ENCODE data around the gene PVR.
"Not testable (repeated sequence)": the region's sequence is repeated elsewhere in the genome, so short reads cannot be mapped to it uniquely, and the experiment has no call there.

PVR gene, protein sequence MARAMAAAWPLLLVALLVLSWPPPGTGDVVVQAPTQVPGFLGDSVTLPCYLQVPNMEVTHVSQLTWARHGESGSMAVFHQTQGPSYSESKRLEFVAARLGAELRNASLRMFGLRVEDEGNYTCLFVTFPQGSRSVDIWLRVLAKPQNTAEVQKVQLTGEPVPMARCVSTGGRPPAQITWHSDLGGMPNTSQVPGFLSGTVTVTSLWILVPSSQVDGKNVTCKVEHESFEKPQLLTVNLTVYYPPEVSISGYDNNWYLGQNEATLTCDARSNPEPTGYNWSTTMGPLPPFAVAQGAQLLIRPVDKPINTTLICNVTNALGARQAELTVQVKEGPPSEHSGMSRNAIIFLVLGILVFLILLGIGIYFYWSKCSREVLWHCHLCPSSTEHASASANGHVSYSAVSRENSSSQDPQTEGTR

DNA sequence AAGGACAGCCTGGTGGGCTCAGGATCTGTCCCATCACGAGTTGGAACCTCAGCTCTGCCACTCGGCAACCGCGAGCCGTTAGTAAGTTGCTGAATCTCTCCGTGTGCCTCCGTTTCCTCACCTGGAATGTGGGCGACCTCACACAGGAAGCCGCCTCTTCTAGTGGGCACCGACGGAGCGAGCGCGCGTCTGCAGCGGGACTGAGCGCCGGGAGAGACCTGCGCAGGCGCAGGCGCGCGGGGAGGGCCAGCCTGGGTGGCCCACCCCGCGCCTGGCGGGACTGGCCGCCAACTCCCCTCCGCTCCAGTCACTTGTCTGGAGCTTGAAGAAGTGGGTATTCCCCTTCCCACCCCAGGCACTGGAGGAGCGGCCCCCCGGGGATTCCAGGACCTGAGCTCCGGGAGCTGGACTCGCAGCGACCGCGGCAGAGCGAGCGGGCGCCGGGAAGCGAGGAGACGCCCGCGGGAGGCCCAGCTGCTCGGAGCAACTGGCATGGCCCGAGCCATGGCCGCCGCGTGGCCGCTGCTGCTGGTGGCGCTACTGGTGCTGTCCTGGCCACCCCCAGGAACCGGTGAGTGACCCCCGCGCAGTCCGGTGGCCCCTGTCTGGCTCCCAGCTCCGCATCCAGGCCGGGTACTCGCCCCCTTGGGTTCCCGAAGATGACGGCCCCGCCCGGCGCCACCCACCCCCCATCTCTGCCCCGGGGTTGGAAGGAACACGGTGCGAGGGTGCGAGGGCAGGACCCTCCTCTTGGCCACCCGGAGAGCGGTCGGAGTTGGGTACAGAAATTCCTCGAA lies at the start of gene PVR:
PVR (plus strand) TSS at position 306 of the 797 bp plus-strand sequence; CDS start at position 493, 187 bp downstream.
- peak; percentile 2 for DNase-seq

DNA sequence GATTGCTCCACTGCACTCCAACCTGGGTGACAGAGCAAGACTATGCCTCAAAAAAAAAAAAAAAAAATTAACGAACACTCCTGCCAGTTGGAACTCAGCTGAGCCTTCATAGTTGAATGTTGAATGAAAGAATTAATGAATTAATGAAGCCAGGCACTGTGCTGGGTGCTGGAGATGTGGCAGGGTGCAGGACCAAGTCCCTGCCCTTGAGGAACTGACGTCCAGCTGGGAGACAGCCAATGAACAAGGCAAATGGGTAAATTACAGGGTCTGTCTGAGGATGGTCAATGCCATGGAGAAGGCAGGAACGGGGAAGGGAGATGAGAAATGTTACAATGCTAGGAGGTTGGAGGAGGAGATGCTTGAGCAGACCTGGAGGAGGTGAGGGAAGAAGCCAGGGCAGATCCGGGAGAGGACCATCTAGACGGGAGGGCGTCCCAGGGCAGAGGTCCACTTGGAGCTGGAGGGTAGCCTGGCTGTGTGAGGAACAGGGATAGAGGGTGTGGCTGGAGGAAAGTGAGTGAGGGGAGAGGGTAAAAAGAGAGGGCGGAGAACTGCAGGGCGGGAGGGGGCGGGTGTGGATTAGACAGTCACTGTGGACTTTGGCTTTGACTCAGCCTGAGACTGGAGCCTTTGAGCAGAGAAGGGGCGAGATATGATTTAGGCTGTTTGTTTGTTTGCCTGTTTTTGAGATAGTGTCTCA lies 47.1 kb upstream of the PVR start:
- no peak for DNase-seq

DNA sequence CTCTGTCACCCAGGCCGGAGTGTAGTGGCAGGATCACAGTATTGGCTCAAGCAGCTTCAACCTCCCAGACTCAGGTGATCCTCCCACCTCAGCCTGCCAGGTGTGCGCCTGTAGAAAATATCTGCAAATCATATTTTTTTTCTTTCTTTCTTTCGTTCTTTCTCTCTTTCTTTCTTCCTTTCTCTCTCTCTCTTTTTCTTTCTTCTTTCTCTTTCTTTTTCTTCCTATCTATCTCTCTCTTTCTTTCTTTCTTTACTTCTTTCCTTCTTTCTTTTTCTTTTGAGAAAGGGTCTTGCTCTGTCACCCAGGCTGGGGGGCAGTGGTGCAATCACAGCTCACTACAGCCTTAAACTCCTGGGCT lies 46.6 kb upstream of the PVR start:
- no peak for DNase-seq

DNA sequence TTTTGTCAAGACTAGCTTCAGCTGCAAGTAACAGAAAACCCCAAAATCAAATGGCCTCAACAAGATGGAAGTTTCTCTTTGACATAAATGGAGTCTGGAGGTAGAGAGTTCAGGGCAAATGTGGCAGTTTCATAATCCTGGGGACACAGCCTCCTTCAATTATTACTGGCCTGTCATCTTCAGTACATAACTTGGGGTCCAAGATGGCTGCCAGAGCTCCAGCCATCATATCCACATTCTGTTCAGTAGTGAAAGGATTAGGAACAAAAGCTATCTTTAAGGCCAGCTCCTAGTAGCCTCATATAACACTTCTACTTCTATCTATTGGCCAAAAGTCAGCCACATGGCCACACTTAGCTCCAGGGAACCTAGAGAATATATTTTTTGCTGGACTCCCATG lies 45.4 kb upstream of the PVR start:
- no peak for DNase-seq

DNA sequence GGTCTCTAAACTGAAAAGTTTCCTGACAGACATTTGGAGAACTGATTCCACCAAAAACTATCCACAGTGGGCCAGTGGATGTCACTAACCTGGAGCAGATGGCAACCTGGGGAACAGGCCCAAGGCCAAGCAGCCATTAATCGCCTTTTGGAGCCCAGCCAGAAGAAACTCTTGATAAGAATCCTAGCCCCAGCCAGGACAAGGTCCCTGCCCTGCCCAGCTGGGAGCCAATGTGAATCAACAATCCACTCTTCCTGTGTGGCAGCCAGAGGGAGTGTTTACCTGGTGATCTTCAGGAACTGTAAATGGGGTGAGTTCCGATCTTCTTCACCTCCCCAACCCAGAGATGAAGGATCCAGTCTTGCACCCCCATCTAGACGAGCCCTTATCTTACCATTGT lies 44.8 kb upstream of the PVR start:
- no peak for DNase-seq

DNA sequence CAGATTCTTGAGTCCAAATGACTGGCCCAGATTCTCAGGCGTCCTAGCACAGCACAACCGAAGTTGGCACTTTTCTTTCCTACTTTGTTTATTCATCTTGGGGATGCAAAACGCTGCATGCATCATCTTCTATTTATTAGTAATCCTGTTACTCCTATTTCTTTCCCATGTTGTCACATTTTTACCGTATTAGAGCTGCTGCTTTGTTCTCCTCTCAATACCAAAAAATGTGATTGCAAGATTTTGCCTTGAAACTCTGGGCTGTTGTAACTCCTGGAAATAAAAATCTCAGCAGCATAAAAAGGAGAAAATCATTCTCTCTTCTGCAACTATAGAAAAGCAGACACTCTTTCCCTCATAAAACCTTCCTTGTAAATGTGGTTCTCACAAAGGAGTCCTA lies 43.2 kb upstream of the PVR start:
- no peak for DNase-seq

DNA sequence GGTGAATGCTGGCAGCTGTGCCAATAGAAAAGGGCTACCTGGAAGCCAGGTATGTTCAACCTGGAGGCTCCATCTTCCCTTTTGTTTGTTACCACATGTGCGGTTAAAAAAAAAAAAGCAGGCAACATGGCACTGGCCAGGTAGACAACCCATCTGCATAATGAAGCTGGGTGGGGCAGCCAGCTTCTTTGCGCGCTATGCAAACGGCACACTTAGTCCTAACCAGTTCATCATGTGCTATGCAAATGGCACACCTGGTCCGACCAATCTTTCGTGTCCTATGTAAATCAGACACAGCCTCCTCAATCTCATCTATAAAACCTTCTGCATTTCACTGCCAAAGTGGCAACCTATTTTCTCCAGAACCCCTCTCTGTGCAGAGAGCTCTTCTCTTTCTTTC lies 41.6 kb upstream of the PVR start:
- DNase-seq = no peak

DNA sequence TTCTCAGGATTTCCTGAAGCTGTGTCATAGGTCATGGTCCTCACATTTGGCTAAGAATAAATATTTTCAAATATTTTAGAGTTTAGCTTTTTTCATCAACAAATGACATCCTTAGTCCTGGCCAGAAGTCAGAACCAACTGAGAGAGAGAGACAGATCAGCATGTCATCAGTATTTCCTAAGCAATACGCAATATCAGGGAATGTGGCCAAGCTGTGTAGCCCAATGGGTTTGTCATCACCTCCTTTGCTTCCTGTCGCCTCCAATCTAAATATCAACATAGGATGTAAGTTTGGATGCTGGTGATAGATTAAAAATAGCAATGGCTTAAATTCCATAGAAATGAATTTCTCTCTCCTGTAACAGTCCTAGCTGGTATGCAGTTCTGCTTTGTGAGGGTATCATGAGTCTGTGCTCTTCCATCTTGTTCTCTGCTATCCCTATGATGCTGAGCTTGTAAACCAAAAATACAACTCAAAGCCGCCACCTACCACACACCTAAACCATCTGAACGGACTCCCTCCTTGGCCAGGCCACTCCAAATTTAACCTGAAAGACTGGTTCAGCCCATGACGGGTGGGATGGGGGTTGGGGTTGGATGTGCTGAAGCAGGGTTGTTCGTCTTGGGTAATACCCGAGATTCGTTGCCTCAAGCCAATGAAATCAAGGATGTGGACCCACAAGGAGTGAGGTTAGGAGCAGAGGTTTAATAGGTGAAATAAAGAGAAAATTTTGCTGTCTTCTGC lies 40.3 kb upstream of the PVR start:
- no peak for DNase-seq

DNA sequence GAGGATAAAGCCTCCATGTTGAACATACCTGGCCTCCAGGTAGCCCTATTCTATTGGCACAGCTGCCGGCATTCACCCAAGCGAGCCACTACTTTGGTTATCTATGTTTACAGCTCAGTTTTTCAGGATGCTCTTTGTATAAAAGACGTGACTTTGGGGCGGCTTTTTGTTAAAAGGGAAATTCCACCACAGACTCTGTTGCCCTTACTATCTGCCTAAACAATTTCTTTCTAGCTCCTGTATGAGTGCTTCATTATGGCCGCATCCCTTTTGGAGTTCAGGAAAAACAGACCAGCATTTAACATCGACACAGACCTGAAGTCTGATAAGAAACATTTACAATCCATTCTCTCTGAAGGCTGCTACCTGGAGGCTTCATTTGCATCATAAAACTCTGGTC lies 39.5 kb upstream of the PVR start:
- no peak for DNase-seq

DNA sequence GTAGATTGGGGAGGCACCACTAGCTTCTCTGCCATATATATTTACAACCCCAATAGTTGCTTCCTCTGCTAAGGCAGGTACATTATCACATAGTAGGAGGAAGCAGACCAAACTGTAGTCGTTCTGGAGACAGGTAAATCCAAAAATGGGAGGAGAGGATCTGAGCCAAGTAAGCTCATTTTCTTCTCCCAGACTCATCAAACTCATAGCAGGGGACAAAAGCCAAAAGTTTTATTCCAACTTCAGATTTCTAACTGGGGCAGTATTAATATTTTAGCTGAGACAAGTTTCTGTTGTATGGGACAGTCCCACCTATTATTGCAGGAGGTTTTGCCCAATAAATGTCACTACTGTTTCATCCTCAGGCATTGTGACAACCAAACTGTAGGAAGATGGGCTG lies 38.2 kb upstream of the PVR start:
- DNase-seq = no peak

DNA sequence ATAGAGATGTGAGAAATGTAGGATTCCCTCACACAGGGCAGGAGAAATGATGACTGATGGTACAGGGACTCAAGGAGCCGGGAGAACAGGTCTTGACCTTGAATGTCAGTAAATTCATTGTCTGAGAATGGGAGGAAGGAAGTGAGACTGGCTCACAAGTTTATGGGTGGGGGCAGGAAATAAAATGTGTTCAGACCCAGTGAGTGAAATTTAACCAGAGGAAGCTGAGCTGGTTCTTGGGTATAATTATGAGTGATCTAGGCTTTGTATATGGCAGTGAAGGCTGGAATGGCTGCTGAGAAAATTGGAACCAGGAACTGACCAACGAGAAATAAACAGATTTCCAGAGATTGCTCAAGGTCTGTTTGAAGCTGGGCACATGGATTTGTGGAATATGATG lies 36.7 kb upstream of the PVR start:
- no peak for DNase-seq

DNA sequence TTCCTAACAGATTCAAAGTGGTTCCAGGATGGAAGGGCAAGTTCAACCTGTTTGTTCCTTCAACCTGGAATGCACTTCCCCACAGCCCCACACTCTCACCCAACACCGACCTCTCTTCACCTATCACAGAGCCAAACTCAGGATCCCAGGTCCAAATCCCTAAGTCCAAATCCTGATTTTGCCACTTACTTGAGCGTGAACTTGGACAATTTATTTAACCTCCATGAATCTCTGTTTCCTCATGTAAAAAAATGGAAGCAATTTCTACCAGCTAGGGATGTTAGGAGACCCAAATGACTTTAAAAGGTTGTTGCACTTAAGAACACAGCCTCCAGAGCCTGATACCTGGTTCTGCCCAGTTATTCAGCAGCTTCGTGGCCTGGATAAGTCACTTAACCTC lies 35.8 kb upstream of the PVR start:
- DNase-seq = no peak

DNA sequence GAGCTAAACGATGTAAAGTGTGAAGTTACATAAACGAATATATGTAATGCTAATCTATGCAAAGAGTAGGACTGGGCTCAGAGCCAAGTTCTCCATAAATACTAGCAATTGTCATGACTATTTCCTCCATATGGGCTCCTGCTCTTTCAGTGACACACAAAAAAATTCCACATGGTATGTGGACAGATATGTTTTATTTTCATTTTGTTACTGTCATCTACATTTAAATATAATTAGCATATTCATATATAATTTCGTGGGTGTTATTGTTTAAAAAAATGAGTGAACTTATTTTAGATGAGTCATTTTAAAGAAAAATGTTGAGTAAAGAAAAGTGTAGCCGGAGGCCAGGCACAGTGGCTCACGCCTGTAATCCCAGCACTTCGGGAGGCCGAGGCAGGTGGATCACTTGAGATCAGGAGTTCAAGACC lies 35.3 kb upstream of the PVR start:
- DNase-seq = peak; percentile 26

DNA sequence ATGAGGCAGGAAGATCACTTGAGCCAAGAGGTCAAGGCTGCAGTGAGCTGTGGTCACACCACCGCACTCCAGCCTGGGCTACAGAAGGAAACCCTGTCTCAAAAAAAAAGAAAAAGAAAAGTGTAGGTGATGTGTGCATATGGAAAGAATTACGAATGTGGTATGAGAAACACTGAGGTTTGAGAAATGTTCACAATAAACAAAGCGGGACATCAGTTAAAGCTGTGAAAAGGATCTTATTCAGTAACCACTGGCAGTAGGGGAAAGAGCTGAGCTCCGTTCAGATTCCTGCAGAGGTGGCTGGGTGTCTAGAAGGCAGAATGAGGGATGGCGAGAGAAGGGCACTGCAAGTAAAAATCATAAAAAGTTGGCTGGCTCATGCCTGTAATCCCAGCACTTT lies 34.5 kb upstream of the PVR start:
- no peak for DNase-seq

DNA sequence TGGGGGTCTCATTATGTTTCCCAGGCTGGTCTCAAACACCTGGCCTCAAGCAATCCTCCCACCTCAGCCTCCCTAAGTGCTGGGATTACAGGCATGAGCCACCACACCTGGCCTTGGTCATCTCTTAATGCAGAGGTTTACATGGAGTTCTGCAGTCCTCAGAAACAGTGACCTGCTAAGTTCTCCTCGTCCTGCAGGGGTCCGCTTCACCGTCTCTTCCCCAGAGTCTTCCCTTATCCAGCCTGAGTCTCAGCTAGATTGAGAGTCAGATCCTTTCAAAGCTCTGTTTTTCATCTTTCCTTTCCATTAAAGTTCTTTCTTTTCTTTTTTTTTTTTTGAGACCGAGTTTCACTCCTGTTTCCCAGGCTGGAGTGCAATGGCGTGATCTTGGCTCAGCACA lies 33.2 kb upstream of the PVR start:
- not testable (repeated sequence) for DNase-seq

DNA sequence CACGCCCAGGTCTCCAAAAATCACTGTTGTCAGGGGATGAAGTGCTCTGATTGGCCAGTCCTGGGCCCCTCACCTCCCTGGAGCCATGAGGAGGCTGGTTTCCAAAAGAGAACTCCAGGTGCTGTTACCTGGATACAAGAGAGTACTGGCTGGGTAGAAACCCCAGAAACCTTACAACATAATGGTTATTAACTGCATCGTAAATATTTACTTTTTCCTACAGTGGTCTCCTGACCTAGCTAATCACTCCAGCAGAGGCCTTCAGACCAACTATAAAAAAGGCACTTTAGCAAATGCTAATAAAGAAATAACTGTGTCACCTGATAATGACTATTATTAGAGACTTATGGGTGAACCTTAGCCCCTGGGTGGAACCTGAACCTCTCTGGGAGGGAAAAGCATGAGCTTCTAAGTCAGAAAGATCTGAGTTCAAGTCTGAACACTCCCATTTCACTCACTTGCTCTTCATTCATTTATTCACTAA lies 31.9 kb upstream of the PVR start:
- DNase-seq = peak; percentile 95

DNA sequence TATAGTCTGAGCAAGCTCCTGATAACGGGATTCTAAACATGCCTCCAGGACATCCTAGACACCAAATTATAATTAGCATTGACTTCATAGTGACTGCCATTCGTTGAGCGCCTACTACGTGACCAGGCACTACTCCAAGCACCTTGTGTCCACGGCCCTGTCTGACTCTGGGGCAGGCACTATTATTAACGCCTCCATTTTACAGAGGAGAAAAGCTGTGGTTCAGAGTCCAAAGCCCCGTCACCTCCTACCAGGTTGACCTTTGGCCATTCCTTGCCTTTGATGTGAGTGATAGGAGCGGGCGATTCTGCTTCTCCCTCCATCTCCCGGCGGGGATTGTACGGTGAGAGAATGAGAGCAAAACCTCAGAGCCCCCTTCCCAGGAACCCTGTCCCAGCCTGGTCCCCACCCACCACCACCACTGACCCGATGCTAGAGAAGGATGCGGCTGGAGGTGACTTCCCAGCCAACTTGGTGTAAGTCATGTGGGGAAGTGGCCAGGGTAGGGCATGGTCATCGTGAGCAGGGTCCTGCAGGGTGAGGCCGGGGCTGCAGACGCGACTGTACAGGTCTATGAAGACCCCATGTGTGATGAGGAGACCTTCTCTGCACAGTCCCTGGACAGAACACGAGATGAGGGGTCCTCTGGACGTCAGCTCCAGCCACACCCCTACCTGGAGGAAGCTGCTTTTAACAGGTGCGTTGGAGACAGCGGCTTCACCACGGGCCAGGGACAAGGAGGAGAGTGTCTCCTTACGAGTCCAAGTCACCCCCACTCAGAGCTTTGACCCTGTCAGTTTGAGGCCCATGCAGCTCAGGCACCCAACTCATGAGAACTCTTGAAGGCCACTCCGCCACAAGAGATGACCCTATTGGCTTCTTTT lies 30.2 kb upstream of the PVR start, which contains the start of gene IGSF23:
IGSF23 (plus strand) TSS at position 269 of the 884 bp plus-strand sequence; CDS start at position 352, 83 bp downstream.
- DNase-seq = no peak

DNA sequence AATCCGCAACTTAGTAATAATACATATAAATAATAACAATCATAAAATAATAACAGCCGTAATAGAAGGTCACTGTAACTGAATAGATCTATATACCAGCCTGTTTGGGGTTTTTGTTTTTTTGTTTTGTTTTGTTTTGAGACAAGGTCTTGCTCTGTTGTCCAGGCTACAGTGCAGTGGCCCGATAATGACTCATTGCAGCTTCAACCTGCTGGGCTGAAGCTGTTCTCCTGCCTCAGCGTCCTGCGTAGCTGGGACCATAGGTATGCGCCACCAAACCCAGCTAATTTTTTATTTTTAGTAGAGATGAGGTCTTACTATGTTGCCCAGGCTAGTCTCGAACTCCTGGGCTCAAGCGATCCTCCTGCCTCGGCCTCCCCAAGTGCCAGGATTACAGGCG lies 29.4 kb upstream of the PVR start:
- DNase-seq = no peak

DNA sequence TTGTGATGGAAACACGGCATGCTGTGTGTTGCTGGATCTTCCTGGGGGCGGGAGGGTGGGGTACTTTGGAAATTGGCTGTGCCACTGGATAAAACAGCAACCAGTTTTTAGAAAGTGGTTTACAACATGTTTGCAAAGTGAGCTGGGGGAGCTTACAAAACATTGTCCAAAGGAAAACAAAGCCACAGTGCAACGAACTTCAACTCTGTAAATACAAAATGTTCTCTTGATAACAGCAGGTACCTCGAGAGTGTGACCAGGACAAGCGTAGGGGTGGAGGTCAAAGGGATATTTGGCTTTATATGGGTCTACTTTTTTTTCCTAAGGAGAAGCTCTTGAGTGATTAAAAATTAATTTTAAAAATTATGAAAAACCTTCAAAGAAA lies 27.9 kb upstream of the PVR start:
- DNase-seq = no peak

DNA sequence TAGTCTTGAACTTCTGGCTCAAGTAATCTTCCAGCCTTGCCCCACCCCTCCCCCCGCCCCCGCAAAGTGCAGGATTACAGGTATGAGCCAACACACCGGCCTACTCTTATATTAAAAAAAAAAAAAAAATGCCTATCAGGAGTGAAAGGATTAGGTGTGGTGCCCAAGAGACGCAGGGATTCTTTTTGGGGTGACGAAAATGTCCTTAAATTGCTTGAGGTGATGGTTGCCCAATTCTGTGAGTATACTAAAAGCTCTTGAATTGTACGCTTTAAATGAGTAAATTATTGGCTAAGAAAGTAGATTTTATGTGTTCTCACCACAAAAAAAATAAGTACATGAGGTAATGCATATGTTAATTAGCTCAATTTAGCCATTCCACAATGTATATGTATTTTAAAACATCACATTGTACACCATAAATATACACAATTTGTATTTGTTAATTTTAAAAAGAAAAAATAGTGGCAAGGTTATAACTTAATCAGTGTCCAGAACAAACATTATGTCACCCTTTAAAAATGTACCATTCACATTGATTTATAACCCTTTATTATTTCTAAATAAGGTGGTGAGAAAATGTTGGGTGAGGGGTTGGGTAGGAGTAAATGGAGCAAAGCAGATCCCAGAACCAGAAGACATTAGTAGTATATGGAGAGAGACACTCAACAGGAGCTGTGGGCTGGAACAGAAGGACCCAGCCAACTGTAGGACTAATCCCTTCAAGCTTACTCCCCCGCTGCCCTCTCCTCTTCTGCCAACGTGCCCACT lies 26.4 kb upstream of the PVR start:
- DNase-seq = no peak
